ENCODE results near the gene KCNQ2. TPM values are rescaled to one million over a fixed set of nuclear protein-coding genes. Genes with fewer than 3 reads are reported as not detected.

The KCNQ2 gene
- total RNA-seq, 1 donor from 2014 or later = not detected

DNA sequence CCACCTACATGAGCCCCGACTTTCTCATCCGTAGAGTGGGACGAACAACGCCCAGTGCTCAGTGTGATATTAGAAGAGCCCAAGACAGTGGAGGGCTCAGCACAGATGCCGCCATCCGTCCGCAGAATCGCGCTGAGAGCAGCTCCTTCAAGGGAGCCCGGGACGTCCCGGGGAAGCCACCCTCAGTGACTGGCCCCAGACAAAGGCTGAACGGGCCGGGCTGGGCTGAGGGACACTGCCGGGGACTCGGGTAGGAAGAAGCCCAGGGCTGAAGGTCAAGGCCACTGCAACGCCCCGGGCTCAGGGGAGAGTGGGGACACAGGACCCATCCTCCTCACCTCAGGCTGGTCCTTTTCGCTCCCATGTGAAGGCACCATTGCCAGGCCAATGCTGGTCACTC lies 98.5 kb downstream of the KCNQ2 start:
- Mint-ChIP-seq H3K4me1 (ENCODE audit: low read depth) (no peaks in the 10 kb centered on the region), H3K27ac (no peak overlapping the region), H3K36me3 (ENCODE audit: low read depth) (no peaks in the 10 kb centered on the region), H3K9me3 (no peaks in the 10 kb centered on the region), H3K27me3 (ENCODE audit: insufficient read depth) (peaks cover 6% of the 10 kb centered on the region), H3K4me3 (no peak overlapping the region)
- intact Hi-C loops (cut with micrococcal nuclease) = no loop called here
- no peak for DNase-seq (ENCODE audit: low spot score)

- Mint-ChIP-seq H3K4me1 (ENCODE audit: low read depth) (no peaks in the 10 kb centered on the region), H3K4me3 (no peak overlapping the region), H3K27me3 (ENCODE audit: insufficient read depth) (peaks cover 2% of the 10 kb centered on the region), H3K27ac (no peak overlapping the region), H3K36me3 (ENCODE audit: low read depth) (no peaks in the 10 kb centered on the region), H3K9me3 (no peaks in the 10 kb centered on the region)
- intact Hi-C loops (cut with micrococcal nuclease) = no loop called here
- no peak for DNase-seq (ENCODE audit: low spot score)
Measured at GRCh38 chr20:63372971-63373885, 99.2 kb downstream of the KCNQ2 start.

DNA sequence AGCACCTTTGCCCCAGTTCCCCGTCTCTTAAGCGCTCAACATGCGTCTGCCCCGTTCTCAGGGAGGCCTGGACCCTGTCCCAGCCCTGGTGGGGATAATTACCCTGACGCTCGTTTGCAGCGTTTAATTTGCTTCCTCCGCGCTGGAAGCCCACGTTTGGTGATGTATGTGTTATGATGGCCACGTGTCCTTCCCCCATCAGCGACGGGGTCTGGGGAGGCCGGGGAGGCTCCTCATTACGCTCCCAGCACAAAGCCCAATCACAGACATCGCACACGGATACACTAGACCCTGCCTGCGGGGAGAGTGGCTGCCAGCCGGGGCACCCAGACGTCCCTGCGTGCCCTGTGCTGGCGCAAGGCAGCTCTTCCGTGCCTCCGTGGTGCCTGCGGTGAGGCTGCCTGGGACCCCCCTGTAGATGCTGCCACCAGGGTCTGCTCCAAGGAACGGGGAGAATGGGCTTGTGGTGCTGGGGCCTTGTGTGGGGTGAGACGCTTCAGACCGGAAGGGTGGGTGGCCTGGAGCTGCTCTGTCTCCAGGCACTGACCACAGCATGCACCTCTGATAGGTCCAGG lies 101.1 kb downstream of the KCNQ2 start:
- DNase-seq (ENCODE audit: low spot score) = no peak

GRCh38 chr20:63370618-63371187 lies 101.8 kb downstream of the KCNQ2 start:
- DNase-seq (ENCODE audit: low spot score) = no peak
- no peaks in the 10 kb centered on the region for H3K9me3 Mint-ChIP-seq
- H3K36me3 Mint-ChIP-seq (ENCODE audit: low read depth) = no peaks in the 10 kb centered on the region
- peaks cover 2% of the 10 kb centered on the region for H3K27me3 Mint-ChIP-seq (ENCODE audit: insufficient read depth)
- no peak overlapping the region for H3K4me3 Mint-ChIP-seq
- intact Hi-C loops (cut with micrococcal nuclease) = no loop called here
- H3K4me1 Mint-ChIP-seq (ENCODE audit: low read depth) = no peaks in the 10 kb centered on the region
- H3K27ac Mint-ChIP-seq = no peak overlapping the region

More for the DNA sequence above, 101.1 kb downstream of the KCNQ2 start:
- no peak overlapping the region for H3K27ac Mint-ChIP-seq
- peaks cover 2% of the 10 kb centered on the region for H3K27me3 Mint-ChIP-seq (ENCODE audit: insufficient read depth)
- H3K4me3 Mint-ChIP-seq = no peak overlapping the region
- no peaks in the 10 kb centered on the region for H3K9me3 Mint-ChIP-seq
- H3K36me3 Mint-ChIP-seq (ENCODE audit: low read depth) = no peaks in the 10 kb centered on the region
- intact Hi-C loops (cut with micrococcal nuclease) = no loop called here
- H3K4me1 Mint-ChIP-seq (ENCODE audit: low read depth) = no peaks in the 10 kb centered on the region

DNA sequence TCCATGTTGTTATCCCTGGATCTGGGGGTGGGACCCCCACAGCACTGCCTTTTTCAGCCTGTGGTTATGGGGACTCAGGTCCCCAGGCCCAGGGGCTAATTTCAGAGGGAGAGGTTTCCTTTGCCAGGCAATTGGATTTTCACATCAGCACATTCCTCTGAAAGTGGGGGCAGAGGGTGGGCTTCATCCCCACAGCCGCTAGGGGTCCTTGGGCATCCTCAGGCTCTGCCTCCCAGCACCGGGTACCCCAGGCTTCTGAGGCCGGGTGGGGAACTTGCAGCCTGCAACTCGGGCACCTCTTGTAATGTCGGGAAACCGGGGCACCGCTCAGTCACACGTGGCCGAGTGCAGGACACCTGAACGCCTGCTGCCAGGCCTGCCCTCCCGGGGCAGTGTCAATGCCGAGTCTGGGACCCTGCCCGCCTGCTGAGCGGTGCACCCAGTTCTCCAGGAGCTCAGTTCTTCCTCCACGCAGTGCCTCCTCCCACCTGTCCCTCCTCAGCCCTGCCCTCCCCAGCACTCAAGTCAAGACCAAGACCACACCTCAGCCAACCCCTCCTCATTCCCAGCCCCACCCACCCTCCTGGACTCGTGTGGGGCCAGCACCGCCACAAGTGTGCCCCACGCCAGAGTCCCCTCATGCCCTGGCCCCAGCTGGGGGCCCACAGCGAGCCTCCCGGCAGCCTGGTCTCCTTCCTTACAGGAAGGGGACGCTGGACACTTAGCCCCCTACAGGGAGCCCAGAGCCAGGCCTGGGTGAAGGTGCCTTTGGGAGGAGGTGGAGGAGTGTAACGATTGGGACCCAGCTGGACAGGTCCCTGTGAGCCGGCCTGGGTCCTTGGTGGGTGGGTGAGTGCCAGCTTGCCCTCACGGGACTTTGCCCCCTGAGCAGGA lies 102.5 kb downstream of the KCNQ2 start:
- no peak overlapping the region for H3K27ac Mint-ChIP-seq
- H3K4me1 Mint-ChIP-seq (ENCODE audit: low read depth) = no peaks in the 10 kb centered on the region
- peaks cover 2% of the 10 kb centered on the region for H3K27me3 Mint-ChIP-seq (ENCODE audit: insufficient read depth)
- H3K9me3 Mint-ChIP-seq = no peaks in the 10 kb centered on the region
- H3K36me3 Mint-ChIP-seq (ENCODE audit: low read depth) = no peaks in the 10 kb centered on the region
- intact Hi-C loops (cut with micrococcal nuclease) = no loop called here
- DNase-seq (ENCODE audit: low spot score) = no peak
- no peak overlapping the region for H3K4me3 Mint-ChIP-seq

DNA sequence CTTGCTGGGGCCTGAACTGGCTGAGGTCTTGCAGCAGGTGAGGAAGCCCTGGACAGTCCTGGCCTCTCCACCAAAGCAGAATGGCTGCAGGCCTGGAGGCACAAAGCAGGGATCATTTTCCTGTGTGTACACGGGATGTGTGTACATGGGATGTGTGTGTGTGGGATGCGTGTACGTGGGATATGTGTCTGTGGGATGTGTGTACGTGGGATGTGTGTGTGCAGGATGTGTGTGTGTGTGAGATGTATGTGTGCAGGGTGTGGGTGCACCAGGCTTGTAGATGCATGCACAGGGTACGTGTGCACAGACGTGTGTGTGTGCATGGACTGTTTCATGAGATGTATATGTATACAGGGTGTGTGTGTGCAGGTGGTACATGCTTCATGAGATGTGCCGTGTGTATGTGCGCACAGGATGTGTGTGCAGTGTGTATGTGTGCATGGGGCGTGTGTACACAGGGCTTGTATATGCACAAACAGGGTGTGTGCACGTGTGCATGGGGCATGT lies 103.4 kb downstream of the KCNQ2 start:
- Mint-ChIP-seq H3K4me3 (no peak overlapping the region), H3K27me3 (ENCODE audit: insufficient read depth) (peaks cover 2% of the 10 kb centered on the region), H3K27ac (no peak overlapping the region), H3K36me3 (ENCODE audit: low read depth) (no peaks in the 10 kb centered on the region), H3K4me1 (ENCODE audit: low read depth) (no peaks in the 10 kb centered on the region), H3K9me3 (no peaks in the 10 kb centered on the region)
- DNase-seq (ENCODE audit: low spot score) = no peak
- intact Hi-C loops (cut with micrococcal nuclease) = no loop called here

DNA sequence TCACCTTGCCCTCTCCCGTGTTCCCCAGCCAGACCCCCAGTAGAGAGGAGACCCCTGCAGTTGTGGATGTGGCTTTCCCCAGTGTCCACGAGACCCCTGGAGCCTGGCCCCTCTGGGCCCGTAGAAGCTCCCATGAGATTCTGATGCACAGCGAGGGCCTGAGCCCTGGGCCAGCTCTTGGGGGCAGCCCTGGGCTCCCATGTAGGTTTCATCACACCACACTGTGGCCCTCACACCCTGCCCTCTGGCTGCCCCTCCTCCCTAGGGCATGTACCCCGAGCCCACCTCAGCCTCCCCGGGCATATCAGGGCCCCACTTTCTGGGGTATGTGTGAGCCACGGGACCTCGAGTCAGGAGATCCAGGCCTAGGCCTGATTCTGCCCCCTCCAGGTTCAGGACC lies 104.3 kb downstream of the KCNQ2 start:
- H3K4me3 Mint-ChIP-seq = no peak overlapping the region

DNA sequence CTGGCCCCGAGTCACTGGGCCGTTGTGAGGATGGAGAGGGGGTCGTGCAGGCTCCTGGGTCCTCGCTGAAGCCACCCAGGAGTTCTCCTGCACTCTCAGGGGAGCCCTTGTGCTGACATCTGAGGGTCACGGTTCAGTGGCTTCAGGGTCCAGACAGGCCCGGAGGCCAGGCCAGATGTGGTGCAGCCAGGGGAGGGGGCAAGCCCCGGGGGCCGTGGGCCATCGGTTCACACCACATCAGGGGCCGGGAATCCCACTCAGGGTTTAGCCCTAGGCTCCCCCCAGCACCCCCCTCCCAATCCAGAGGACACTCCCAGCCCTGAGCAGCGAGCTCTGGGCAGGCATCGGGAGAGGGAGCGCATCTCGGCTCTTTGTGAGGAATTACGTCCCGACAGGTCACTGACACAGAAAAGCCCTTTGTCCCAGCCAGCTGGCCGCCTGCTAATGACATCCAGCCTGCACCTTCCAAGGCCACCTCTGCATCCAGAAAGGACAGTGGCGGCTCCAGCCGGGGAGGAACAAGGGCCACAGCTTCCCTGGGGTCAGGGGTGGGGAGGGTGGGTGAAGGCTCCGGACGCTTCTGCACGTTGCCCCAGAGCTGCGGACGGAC lies 104.9 kb downstream of the KCNQ2 start:
- intact Hi-C loops (cut with micrococcal nuclease) = no loop called here
- Mint-ChIP-seq H3K4me1 (ENCODE audit: low read depth) (no peaks in the 10 kb centered on the region), H3K27ac (no peak overlapping the region), H3K4me3 (no peak overlapping the region), H3K27me3 (ENCODE audit: insufficient read depth) (peaks cover 2% of the 10 kb centered on the region), H3K36me3 (ENCODE audit: low read depth) (no peaks in the 10 kb centered on the region), H3K9me3 (no peaks in the 10 kb centered on the region)
- DNase-seq (ENCODE audit: low spot score) = no peak

More for the DNA sequence above, 104.3 kb downstream of the KCNQ2 start:
- H3K27me3 Mint-ChIP-seq (ENCODE audit: insufficient read depth) = peaks cover 2% of the 10 kb centered on the region
- H3K27ac Mint-ChIP-seq = no peak overlapping the region
- DNase-seq (ENCODE audit: low spot score) = no peak
- no peaks in the 10 kb centered on the region for H3K4me1 Mint-ChIP-seq (ENCODE audit: low read depth)
- H3K36me3 Mint-ChIP-seq (ENCODE audit: low read depth) = no peaks in the 10 kb centered on the region
- H3K9me3 Mint-ChIP-seq = no peaks in the 10 kb centered on the region
- intact Hi-C loops (cut with micrococcal nuclease) = no loop called here

GRCh38 chr20:63366390-63367365 lies 105.8 kb downstream of the KCNQ2 start:
- Mint-ChIP-seq H3K4me1 (ENCODE audit: low read depth) (no peaks in the 10 kb centered on the region), H3K27ac (no peak overlapping the region), H3K36me3 (ENCODE audit: low read depth) (no peaks in the 10 kb centered on the region), H3K9me3 (no peaks in the 10 kb centered on the region), H3K27me3 (ENCODE audit: insufficient read depth) (peaks cover 5% of the 10 kb centered on the region), H3K4me3 (no peak overlapping the region)
- DNase-seq (ENCODE audit: low spot score) = no peak
- intact Hi-C loops (cut with micrococcal nuclease) = no loop called here

- Mint-ChIP-seq H3K27ac (no peak overlapping the region), H3K4me1 (ENCODE audit: low read depth) (no peaks in the 10 kb centered on the region), H3K36me3 (ENCODE audit: low read depth) (no peaks in the 10 kb centered on the region), H3K9me3 (no peaks in the 10 kb centered on the region), H3K4me3 (no peak overlapping the region), H3K27me3 (ENCODE audit: insufficient read depth) (peaks cover 5% of the 10 kb centered on the region)
- DNase-seq (ENCODE audit: low spot score) = no peak
- intact Hi-C loops (cut with micrococcal nuclease) = no loop called here
Measured at GRCh38 chr20:63365601-63366389, 106.7 kb downstream of the KCNQ2 start.

Measured in activated T-helper 1 cell treated with anti-CD3 and anti-CD28 coated beads, Interleukin-12 subunit alpha, Interleukin-12 subunit beta, Interleukin-2, Interleukin-4 antibody, amounts not matched to agents 30 ng/mL and 10 ng/mL and 1 ng/mL, durations not matched to agents 14 hours and 24 hours and 36 hours (primary cell).